Lower leg skin (tissue), 4 donors: ENCODE results near the gene MEF2D. TPM values are rescaled to one million over a fixed set of nuclear protein-coding genes. Genes with fewer than 3 reads are reported as not detected.

Experiments
- DNase-seq, 2 donors: peaks; one replicate each; pipeline ENCODE4 v3.0.0-alpha.2; 2019; ENCODE audit warnings: low spot score in 2 of 2
- H3K4me3 ChIP-seq: fragments of 200-600 bp; sonication (generic); 2 replicates; pipeline ENCODE4 v1.5.1; 2017; ENCODE audit warnings: mild to moderate bottlenecking, low read depth; ENCODE audit not compliant: poor library complexity, severe bottlenecking
- POLR2A ChIP-seq, 2 donors: fragments of 450-650 bp; IDR thresholded peaks; one replicate each; pipeline ENCODE4 v1.6.1; 2016 to 2017; ENCODE audit warnings: antibody characterized with exemption in 2 of 2, mild to moderate bottlenecking in 1 of 2, moderate library complexity in 1 of 2
- WGBS, 2 donors: methylation state at CpG; one replicate each; pipeline ENCODE4 v1.1.5; 2018; 5-methylcytosine and 5-hydroxymethylcytosine counted together
- intact Hi-C: fragments of 100-400 bp; cut with DNase I; formaldehyde crosslinking; loops from one replicate; pipeline ENCODE4 v1.15.0; 2023; ENCODE audit warnings: low total_unique reads
- total RNA-seq, 4 donors: library from RNA; depleted of rRNA; stranded (reverse); fragments of >200 nt; gene quantifications; one replicate each; pipeline ENCODE4 v1.1.0, GENCODE V29; 2016
- TF ChIP-seq, protein P1 (sequence below), 3 donors: fragments of 450-650 bp; IDR thresholded peaks; one replicate each; pipeline ENCODE4 v1.5.1; 2016; ENCODE audit warnings: antibody characterized with exemption in 3 of 3, mild to moderate bottlenecking in 3 of 3, moderate library complexity in 2 of 3

Gene MEF2D
- total RNA-seq, 4 donors from 2014 or later = 32.1 to 67.3 (median 55.6) TPM

DNA sequence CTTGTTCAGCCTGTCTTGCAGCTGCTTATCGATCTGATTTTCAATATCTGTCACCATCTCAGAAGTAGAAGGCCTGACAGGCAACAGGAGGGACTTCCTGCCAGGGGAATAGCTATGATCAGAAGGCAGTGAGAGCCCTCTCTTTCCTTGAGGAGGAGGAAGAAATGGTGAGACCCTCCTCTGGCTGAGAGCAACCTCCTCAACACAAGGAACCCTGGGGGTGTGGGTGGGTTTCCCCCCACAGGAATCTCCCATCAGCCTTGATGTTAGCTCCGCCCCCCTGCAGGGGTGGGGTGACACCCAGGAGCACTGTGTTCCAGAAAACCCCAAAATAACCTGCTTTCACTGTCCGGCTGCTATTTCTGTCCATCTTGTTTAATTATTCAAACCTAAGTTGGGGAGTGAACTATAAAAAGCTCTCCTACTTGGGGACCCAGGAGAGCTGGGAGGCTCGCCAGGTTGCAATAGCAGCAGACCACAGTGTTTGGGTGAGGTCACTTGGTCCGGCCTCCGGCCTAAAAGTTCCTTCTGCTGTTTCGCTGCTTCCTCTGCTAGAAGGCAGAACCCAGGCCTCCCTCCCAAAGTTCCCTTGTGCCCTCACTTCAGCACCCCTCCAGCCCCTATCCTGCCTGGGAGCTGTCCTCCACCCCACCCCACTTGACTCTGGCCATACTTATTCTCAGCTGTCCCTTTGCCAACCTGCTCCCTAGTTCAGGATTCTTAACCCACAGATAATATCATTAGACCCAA, 7.8 kb upstream of the MEF2D start:
- intact Hi-C loops = no loop called here
- no peak overlapping the region for H3K4me3 ChIP-seq
- TF ChIP-seq, protein P1, sequence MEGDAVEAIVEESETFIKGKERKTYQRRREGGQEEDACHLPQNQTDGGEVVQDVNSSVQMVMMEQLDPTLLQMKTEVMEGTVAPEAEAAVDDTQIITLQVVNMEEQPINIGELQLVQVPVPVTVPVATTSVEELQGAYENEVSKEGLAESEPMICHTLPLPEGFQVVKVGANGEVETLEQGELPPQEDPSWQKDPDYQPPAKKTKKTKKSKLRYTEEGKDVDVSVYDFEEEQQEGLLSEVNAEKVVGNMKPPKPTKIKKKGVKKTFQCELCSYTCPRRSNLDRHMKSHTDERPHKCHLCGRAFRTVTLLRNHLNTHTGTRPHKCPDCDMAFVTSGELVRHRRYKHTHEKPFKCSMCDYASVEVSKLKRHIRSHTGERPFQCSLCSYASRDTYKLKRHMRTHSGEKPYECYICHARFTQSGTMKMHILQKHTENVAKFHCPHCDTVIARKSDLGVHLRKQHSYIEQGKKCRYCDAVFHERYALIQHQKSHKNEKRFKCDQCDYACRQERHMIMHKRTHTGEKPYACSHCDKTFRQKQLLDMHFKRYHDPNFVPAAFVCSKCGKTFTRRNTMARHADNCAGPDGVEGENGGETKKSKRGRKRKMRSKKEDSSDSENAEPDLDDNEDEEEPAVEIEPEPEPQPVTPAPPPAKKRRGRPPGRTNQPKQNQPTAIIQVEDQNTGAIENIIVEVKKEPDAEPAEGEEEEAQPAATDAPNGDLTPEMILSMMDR (IDR thresholded peaks at IDR 0.05) = no peak
- TF ChIP-seq POLR2A (IDR thresholded peaks at IDR 0.05) = no peak
- no peak for DNase-seq
- WGBS, 2 donors = 41 to 61% methylated on average over 7 of the region's 7 CpGs

DNA sequence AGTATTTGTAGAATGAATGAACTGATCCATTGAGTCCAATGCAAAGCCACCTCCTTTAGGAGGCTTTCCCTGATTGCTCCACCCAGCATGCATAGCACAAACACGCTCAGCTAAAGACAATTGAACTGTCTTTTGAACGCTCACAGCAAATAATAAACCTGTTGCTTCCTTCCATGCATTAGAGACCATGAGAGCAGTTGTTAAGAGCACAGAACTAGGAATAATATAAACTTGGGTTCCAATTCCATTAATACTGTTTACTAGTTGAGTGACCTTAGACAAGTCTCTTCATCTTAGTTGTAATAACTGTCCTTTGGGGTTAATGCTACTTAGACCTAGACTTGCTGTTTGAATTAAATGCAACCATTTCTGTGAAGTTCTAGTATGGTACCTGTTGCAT, 5.9 kb upstream of the MEF2D start:
- WGBS, 2 donors = 83 to 96% methylated on average over 2 of the region's 2 CpGs
- TF ChIP-seq POLR2A (IDR thresholded peaks at IDR 0.05) = no peak
- TF ChIP-seq, protein P1 (IDR thresholded peaks at IDR 0.05) = no peak
- no peak for DNase-seq
- no peak overlapping the region for H3K4me3 ChIP-seq
- intact Hi-C loops = no loop called here

DNA sequence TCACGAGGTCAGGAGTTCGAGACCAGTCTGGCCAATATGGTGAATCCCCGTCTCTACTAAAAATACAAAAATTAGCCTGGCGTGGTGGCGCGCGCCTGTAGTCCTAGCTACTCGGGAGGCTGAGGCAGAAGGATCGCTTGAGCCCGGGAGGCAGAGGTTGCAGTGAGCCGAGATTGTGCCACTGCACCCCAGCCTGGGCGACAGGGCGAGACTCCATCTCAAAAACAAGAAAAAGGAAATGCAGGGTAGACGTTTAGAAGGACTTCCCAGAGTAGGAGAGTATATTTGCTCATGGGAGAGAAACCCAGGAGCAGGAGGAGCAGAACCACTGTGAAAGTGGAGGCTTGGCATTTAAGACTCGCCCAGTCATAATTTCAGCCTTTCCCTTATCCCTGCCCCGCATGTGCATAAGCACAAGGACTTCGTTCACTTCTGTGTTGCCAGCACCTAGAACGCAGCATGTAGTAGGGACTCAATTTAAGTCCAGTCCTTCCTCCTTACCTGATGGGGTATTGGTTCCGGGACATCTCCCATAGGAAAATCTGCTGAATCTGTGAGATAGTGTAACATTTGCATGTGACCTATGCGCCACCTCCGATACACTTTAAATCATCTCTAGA, 5.2 kb upstream of the MEF2D start:
- TF ChIP-seq, protein P1 (IDR thresholded peaks at IDR 0.05) = no peak
- no peak for TF ChIP-seq POLR2A (IDR thresholded peaks at IDR 0.05)
- 78 to 79% methylated on average over 21 of the region's 21 CpGs for WGBS, 2 donors
- intact Hi-C loops = no loop called here
- no peak overlapping the region for H3K4me3 ChIP-seq
- no peak for DNase-seq

DNA sequence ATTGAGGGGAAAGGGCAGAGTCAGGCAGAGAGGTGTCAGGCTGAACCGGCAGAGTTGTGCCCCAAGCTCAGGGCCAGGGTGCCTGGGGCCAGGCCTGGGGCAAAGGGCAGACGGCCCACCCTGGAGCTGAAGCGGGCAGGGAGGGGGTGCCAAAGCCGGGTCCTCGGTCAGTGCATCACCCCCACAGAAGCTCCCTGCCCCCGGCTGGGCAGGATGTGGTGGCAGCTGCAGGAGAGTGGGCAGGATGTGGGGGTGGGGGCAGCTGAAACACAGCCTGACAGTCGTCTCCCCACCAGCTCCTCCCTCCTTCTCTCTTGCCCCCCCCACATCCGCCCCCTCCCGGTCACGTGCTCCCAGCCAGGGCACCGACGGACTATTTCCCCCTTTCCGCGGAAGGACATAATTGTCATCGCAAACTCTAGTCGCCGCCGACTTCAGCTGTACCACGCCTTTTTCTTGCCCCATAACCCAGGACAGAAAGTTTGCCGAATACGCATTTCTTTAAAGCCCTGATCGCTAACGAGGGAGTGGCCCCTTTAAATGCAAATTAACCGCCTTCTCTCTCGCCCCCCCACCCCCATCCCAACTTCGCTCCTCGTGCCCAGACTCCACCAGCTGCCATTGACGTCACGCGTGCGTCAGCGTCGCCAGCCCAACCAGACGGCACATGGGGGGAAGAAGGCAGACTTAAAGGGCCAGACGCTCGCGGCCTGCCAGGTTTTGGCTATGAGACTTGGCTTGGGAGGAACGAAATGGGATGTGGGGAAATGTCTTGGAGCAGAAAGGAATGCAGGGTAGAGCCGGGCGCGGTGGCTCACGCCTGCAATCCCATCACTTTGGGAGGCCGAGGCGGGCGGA, 4.5 kb upstream of the MEF2D start:
- WGBS, 2 donors = 3% methylated on average over 43 to 45 of the region's 45 CpGs
- intact Hi-C loops = loop anchor here (5.0 kb wide), 1 partner anchor 43 kb away; no protein-coding TSS in a partner anchor

DNA sequence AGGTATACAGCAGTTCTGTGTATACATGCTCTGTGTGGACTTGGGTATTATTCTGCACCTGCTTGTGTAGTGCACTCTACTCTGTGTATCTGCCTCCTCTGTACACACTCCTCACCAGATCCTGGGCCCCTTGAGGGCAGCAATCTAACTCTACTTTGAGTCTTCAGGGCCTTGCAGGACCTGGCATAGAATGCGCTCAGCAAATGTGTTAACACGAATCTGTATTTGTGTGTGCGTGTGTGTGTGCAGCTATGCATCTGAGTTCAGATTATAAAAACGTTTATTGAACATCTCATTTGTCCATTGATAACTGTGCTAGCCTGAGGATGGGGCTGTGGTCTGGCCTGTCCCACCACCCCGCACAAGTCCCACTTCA, 3.9 kb upstream of the MEF2D start:
- WGBS, 2 donors = 23 to 29% methylated on average over 5 of the region's 5 CpGs
- no peak overlapping the region for H3K4me3 ChIP-seq
- no peak for TF ChIP-seq POLR2A (IDR thresholded peaks at IDR 0.05)
- TF ChIP-seq, protein P1 (IDR thresholded peaks at IDR 0.05) = no peak
- DNase-seq = no peak
- intact Hi-C loops = loop anchor here (5.0 kb wide), 1 partner anchor 42 kb away; no protein-coding TSS in a partner anchor

More for the DNA sequence above, 4.5 kb upstream of the MEF2D start:
- H3K4me3 ChIP-seq = no peak overlapping the region
- TF ChIP-seq, protein P1 (IDR thresholded peaks at IDR 0.05) = no peak
- TF ChIP-seq POLR2A (IDR thresholded peaks at IDR 0.05) = no peak
- peak; percentile 99 to 100 for DNase-seq
